HepG2 (cell line): ENCODE results near the gene NEU4. TPM values are rescaled to one million over a fixed set of nuclear protein-coding genes. Genes with fewer than 3 reads are reported as not detected.

Experiments
- AGO2 ChIP-seq: fragments of 200-400 bp; formaldehyde crosslinking; optimal IDR thresholded peaks from 2 replicates; pipeline ENCODE3; 2017; ENCODE audit warnings: mild to moderate bottlenecking, low read depth, low read length, moderate library complexity
- CCAR2 ChIP-seq: fragments of 200-400 bp; formaldehyde crosslinking; optimal IDR thresholded peaks from 2 replicates; pipeline ENCODE3; 2018; ENCODE audit warnings: low read depth, mild to moderate bottlenecking, low read length, moderate library complexity
- EED ChIP-seq: sonication (generic); formaldehyde crosslinking; IDR thresholded peaks from 2 replicates; pipeline ENCODE4 v1.5.0; 2020; ENCODE audit warnings: mild to moderate bottlenecking, missing genetic modification reagents
- MXD4 ChIP-seq: IDR thresholded peaks from 2 replicates; pipeline ENCODE4 v1.6.1; 2016; ENCODE audit warnings: mild to moderate bottlenecking, missing biosample characterization, missing genetic modification reagents
- PTBP1 ChIP-seq: fragments of 200-400 bp; formaldehyde crosslinking; IDR thresholded peaks from 2 replicates; pipeline ENCODE4 v1.6.1; 2018; ENCODE audit warnings: low read length, low read depth; ENCODE audit not compliant: poor library complexity, severe bottlenecking
- RBFOX2 ChIP-seq: fragments of 200-400 bp; formaldehyde crosslinking; IDR thresholded peaks from 2 replicates; pipeline ENCODE4 v1.6.1; 2017; ENCODE audit warnings: low read depth, mild to moderate bottlenecking, low read length
- TBL1XR1 ChIP-seq: fragments of 150-350 bp; IDR thresholded peaks from 2 replicates; pipeline ENCODE4 v1.6.1; 2014; ENCODE audit warnings: borderline replicate concordance, low read length; ENCODE audit not compliant: partially characterized antibody
- TBX2 ChIP-seq: sonication (generic); formaldehyde crosslinking; IDR thresholded peaks from 2 replicates; pipeline ENCODE4 v1.5.0; 2020; ENCODE audit warnings: missing genetic modification reagents, mild to moderate bottlenecking, borderline replicate concordance
- U2AF1 ChIP-seq: fragments of 200-400 bp; formaldehyde crosslinking; optimal IDR thresholded peaks from 2 replicates; pipeline ENCODE3; 2017; ENCODE audit warnings: mild to moderate bottlenecking, low read depth, low read length
- ZC3H13 ChIP-seq: sonication (generic); formaldehyde crosslinking; IDR thresholded peaks from 2 replicates; pipeline ENCODE4 v1.8.1; 2023; ENCODE audit warnings: mild to moderate bottlenecking, missing genetic modification reagents, moderate library complexity
- ZHX1 ChIP-seq: sonication (generic); formaldehyde crosslinking; IDR thresholded peaks from 2 replicates; pipeline ENCODE4 v1.8.1; 2022; ENCODE audit warnings: low read depth, mild to moderate bottlenecking, missing genetic modification reagents
- ZNF609 ChIP-seq: sonication (generic); formaldehyde crosslinking; IDR thresholded peaks from 2 replicates; pipeline ENCODE4 v1.4.0; 2020; ENCODE audit warnings: mild to moderate bottlenecking, missing genetic modification reagents, borderline replicate concordance
- ZNF781 ChIP-seq: sonication (generic); formaldehyde crosslinking; IDR thresholded peaks from 2 replicates; pipeline ENCODE4 v1.5.1; 2020; ENCODE audit warnings: borderline replicate concordance, mild to moderate bottlenecking, missing genetic modification reagents; ENCODE audit errors: not compliant biosample characterization
- ZNF800 ChIP-seq: sonication (generic); formaldehyde crosslinking; IDR thresholded peaks from 2 replicates; pipeline ENCODE4 v1.4.0; 2020; ENCODE audit warnings: missing genetic modification reagents
- polyA plus RNA-seq, 8 experiments: library from polyadenylated mRNA; depleted of rRNA in 3 of 8; stranded (reverse) in 7 of 8; unstranded in 1 of 8; fragments of >200 nt; fragmentation: Illumina TruSeq in 4 of 8; extraction: Trizol in 4 of 8; gene quantifications; 2 replicates each; pipeline versions ENCODE4 v1.2.1 to v1.2.3, GENCODE V29; 2011 to 2016; ENCODE audit warnings: low read depth in 4 of 8, missing spikeins in 1 of 8, mixed read lengths in 1 of 8; ENCODE audit not compliant: insufficient read depth in 1 of 8
- total RNA-seq, 5 experiments: library from RNA; depleted of rRNA; stranded (reverse); fragments of >200 nt; fragmentation: Illumina TruSeq; extraction: Trizol; gene quantifications; 2 replicates each; pipeline ENCODE4 v1.2.3, GENCODE V29; 2016; ENCODE audit warnings: low read depth in 1 of 5
- TF ChIP-seq, protein P1 (sequence below): sonication (generic); formaldehyde crosslinking; IDR thresholded peaks from 2 replicates; pipeline ENCODE4 v1.5.0; 2020; ENCODE audit warnings: missing genetic modification reagents

NEU4 gene
- total and polyA plus RNA-seq, 2 of the 13 experiments (the other 11 are each of a cell fraction or from before 2014, with no cell fraction given) = 53.5 to 107 TPM

DNA sequence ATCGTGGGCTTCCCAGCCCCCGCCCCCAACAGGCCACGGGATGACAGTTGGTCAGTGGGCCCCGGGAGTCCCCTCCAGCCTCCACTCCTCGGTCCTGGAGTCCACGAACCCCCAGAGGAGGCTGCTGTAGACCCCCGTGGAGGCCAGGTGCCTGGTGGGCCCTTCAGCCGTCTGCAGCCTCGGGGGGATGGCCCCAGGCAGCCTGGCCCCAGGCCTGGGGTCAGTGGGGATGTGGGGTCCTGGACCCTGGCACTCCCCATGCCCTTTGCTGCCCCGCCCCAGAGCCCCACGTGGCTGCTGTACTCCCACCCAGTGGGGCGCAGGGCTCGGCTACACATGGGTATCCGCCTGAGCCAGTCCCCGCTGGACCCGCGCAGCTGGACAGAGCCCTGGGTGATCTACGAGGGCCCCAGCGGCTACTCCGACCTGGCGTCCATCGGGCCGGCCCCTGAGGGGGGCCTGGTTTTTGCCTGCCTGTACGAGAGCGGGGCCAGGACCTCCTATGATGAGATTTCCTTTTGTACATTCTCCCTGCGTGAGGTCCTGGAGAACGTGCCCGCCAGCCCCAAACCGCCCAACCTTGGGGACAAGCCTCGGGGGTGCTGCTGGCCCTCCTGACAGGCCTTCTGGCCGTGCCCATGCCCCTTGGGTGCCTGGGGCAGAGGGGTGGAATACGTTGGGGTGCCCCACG, 7.6 kb downstream of the NEU4 start (continued):
- TF ChIP-seq CCAR2 = no peak
- no peak for TF ChIP-seq MXD4 (CRISPR knock-in tag)
- no peak for TF ChIP-seq TBL1XR1
- no peak for TF ChIP-seq ZNF781
- TF ChIP-seq ZHX1 = 0 out of 2 replicates have a peak, but pooled peaks have one; percentile 22
- no peak for TF ChIP-seq U2AF1
- no peak for TF ChIP-seq ZNF609
- TF ChIP-seq TBX2 = no peak
- TF ChIP-seq EED = no peak
- TF ChIP-seq, protein P1, sequence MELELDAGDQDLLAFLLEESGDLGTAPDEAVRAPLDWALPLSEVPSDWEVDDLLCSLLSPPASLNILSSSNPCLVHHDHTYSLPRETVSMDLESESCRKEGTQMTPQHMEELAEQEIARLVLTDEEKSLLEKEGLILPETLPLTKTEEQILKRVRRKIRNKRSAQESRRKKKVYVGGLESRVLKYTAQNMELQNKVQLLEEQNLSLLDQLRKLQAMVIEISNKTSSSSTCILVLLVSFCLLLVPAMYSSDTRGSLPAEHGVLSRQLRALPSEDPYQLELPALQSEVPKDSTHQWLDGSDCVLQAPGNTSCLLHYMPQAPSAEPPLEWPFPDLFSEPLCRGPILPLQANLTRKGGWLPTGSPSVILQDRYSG (CRISPR knock-in tag) = no peak
- no peak for TF ChIP-seq ZNF800
- TF ChIP-seq RBFOX2 = peak; percentile 53
- peak; percentile 82 for TF ChIP-seq AGO2
- peak; percentile 48; the same call in 1 of the 2 replicates for TF ChIP-seq ZC3H13
- TF ChIP-seq PTBP1 = no peak
